Measurements from ENCODE around the gene MAB21L4.

DNA sequence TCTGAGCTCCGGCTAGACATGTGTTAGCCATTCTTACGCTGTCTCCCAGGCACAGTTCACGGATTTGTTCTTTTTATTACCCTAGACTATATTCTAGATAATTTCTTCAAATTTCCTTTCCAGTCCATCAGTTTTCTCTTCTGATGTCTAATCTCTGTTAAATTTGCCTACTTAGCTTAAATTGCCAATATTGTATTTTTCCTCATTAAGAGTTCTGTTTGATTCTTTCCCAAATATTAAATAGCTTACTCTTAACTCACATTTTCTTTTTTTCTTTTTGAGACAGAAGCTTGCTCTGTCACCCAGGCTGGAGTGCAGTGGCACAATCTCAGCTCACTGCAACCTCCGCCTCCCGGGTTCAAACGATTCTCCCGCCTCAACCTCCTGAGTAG, 31.4 kb upstream of the MAB21L4 start:
- TF ChIP-seq EZH2 (IDR thresholded peaks at IDR 0.05), result no peak
- TF ChIP-seq POLR2AphosphoS5 (IDR thresholded peaks at IDR 0.05; ENCODE audit: borderline replicate concordance, low read depth, low read length), result no peak
